ENCODE measurements around the gene CCND2.

- TF ChIP-seq CTCF (IDR thresholded peaks at IDR 0.05) (no peak), POLR2A (IDR thresholded peaks at IDR 0.05) (no peak)
These were observed 38.2 kb downstream of the CCND2 start for GRCh38 chr12:4311776-4312175.

All from testis (tissue), 2 donors.